K562 (cell line): Measurements from ENCODE around the gene DSCAM. TPM values are rescaled to one million over a fixed set of nuclear protein-coding genes. Genes with fewer than 3 reads are reported as not detected.

Experiments used
- ATAC-seq: fragments of 200-7000 bp; cut with Tn5 transposase; 3 replicates; pipeline ENCODE4 v1.9.1; 2020; ENCODE audit warnings: moderate library complexity
- BruUV-seq: library from RNA; stranded (reverse); fragments of 400-500 nt; replicated peaks from 2 replicates; lab custom pipeline; 2021; lab: Mats Ljungman, UMichigan
- CTCF ChIA-PET: fragments of 300-600 bp; formaldehyde crosslinking; extraction: SDS; loops from one replicate; lab custom pipeline; 2021; ENCODE audit warnings: low intra/inter-chr PET ratio; lab: Yijun Ruan, JAX
- POLR2A ChIA-PET: fragments of 300-600, 350-650 bp; sonication (Branson Sonifier 250); formaldehyde crosslinking; extraction: SDS; loops from one replicate; lab custom pipeline; 2021; ENCODE audit warnings: antibody characterized with exemption, inconsistent platforms; lab: Yijun Ruan, JAX
- DNase-seq, 4 experiments: peaks; one replicate each; pipeline versions ENCODE4 v3.0.0 to v3.0.0-alpha.2; 2011 to 2018; ENCODE audit warnings: low spot score in 3 of 4, mixed read lengths in 3 of 4; ENCODE audit errors: extremely low read depth in 1 of 4
- FAIRE-seq: peaks from 2 replicates; lab custom pipeline; 2011; peaks lifted over from hg19 to GRCh38; lab: Jason Lieb, UNC
- H2AFZ ChIP-seq: 2 replicates; pipeline ENCODE4 v1.6.0; 2011; ENCODE audit warnings: low read depth, low read length, control low read depth, inconsistent platforms
- H3K27ac ChIP-seq: fragments of 200-600 bp; 3 replicates; pipeline ENCODE4 v1.8.0; 2011; ENCODE audit warnings: low read depth, mild to moderate bottlenecking, control low read depth, inconsistent platforms, low read length, moderate library complexity, mixed read lengths; ENCODE audit errors: extremely low read depth
- H3K27me3 ChIP-seq, 2 experiments: fragments of 300-600 bp in 1 of 2; 2 replicates in 1 of 2; 3 replicates in 1 of 2; pipeline versions ENCODE4 v1.6.0 to v1.8.0; 2011; ENCODE audit warnings: inconsistent platforms in 2 of 2, low read length in 2 of 2, mild to moderate bottlenecking in 1 of 2, mixed read lengths in 1 of 2, moderate library complexity in 1 of 2; ENCODE audit not compliant: control insufficient read depth in 2 of 2, insufficient read depth in 2 of 2
- H3K36me3 ChIP-seq: fragments of 300-600 bp; 3 replicates; pipeline ENCODE4 v1.8.0; 2011; ENCODE audit warnings: mild to moderate bottlenecking, low read length, inconsistent platforms; ENCODE audit not compliant: control insufficient read depth, insufficient read depth
- H3K4me1 ChIP-seq, 2 experiments: fragments of 200-600 bp in 1 of 2; replicated peaks in 1 of 2; 2 replicates in 1 of 2; 3 replicates in 1 of 2; pipeline versions ENCODE4 v1.5.1 to v1.8.0; 2011; ENCODE audit warnings: inconsistent platforms in 2 of 2, low read length in 2 of 2, mild to moderate bottlenecking in 1 of 2, mixed read lengths in 1 of 2, moderate library complexity in 1 of 2; ENCODE audit not compliant: control insufficient read depth in 2 of 2, insufficient read depth in 2 of 2
- H3K4me2 ChIP-seq: 2 replicates; pipeline ENCODE4 v1.6.1; 2011; ENCODE audit warnings: low read length, control low read depth, inconsistent platforms, mixed read lengths; ENCODE audit not compliant: insufficient read depth
- H3K4me3 ChIP-seq: fragments of 200-600 bp; sonication (generic), shearing (Covaris generic); 2 replicates; pipeline ENCODE4 v1.5.1; 2016; ENCODE audit warnings: control low read depth, inconsistent platforms
- H3K79me2 ChIP-seq: fragments of 200-600 bp; 3 replicates; pipeline ENCODE4 v1.8.0; 2011; ENCODE audit warnings: low read length, inconsistent platforms; ENCODE audit not compliant: control insufficient read depth, insufficient read depth
- H3K9ac ChIP-seq, 2 experiments: 2 replicates each; pipeline versions ENCODE4 v1.6.0 to v1.6.1; 2011; ENCODE audit warnings: low read depth in 2 of 2, low read length in 2 of 2, control low read depth in 1 of 2, inconsistent platforms in 1 of 2, mild to moderate bottlenecking in 1 of 2, mixed read lengths in 1 of 2; ENCODE audit not compliant: insufficient read depth in 1 of 2
- H3K9me1 ChIP-seq: one replicate; pipeline ENCODE4 v1.6.0; 2011; ENCODE audit warnings: inconsistent platforms, mild to moderate bottlenecking, low read length, moderate library complexity; ENCODE audit not compliant: control insufficient read depth, insufficient read depth
- H3K9me3 ChIP-seq: replicated peaks from 2 replicates; pipeline ENCODE4 v1.5.1; 2011; ENCODE audit warnings: low read depth, low read length, inconsistent platforms; ENCODE audit not compliant: control insufficient read depth, insufficient read depth
- H4K20me1 ChIP-seq: replicated peaks from 2 replicates; pipeline ENCODE4 v1.6.1; 2011; ENCODE audit warnings: low read length, inconsistent platforms, mixed read lengths; ENCODE audit not compliant: control insufficient read depth, insufficient read depth
- CREBBP ChIP-seq: IDR thresholded peaks from one replicate; pipeline ENCODE4 v1.6.1; 2012; ENCODE audit warnings: low read depth, mild to moderate bottlenecking, control low read depth, inconsistent platforms, low read length
- CTCF ChIP-seq, 3 experiments: IDR thresholded peaks in 2 of 3; conservative IDR thresholded peaks in 1 of 3; 2 replicates each; pipeline ENCODE4 v1.5.1; 2011 to 2012; ENCODE audit warnings: low read length in 3 of 3, mild to moderate bottlenecking in 3 of 3, control low read depth in 2 of 3, improper control_type of control experiment in 1 of 3, inconsistent platforms in 1 of 3, low read depth in 1 of 3, mixed read lengths in 1 of 3, moderate library complexity in 1 of 3; ENCODE audit not compliant: insufficient read depth in 2 of 3
- ETV1 ChIP-seq: fragments of 450-650 bp; conservative IDR thresholded peaks from 2 replicates; pipeline ENCODE4 v1.6.1; 2016; ENCODE audit warnings: missing genetic modification characterization, control low read depth, low read depth, missing compliant biosample characterization
- HDAC8 ChIP-seq: fragments of 450-650 bp; IDR thresholded peaks from 2 replicates; pipeline ENCODE4 v1.6.1; 2016; ENCODE audit warnings: mild to moderate bottlenecking, missing genetic modification characterization, moderate library complexity, missing compliant biosample characterization
- SRSF9 ChIP-seq: fragments of 200-400 bp; formaldehyde crosslinking; IDR thresholded peaks from 2 replicates; pipeline ENCODE4 v1.6.1; 2017; ENCODE audit warnings: low read depth, low read length, borderline replicate concordance
- ZBTB49 ChIP-seq: sonication (generic); formaldehyde crosslinking; IDR thresholded peaks from 2 replicates; pipeline ENCODE4 v1.8.0; 2022; ENCODE audit warnings: missing genetic modification reagents, mild to moderate bottlenecking, borderline replicate concordance
- ZNF277 ChIP-seq: fragments of 250-450 bp; sonication (Bioruptor Pico); IDR thresholded peaks from 2 replicates; pipeline ENCODE4 v1.8.0; 2022; ENCODE audit warnings: inconsistent platforms, mild to moderate bottlenecking, moderate library complexity, borderline replicate concordance
- ZNF639 ChIP-seq, 2 experiments: fragments of 200-800 bp in 1 of 2; sonication (Bioruptor generic) in 1 of 2; sonication (generic) in 1 of 2; formaldehyde crosslinking in 1 of 2; IDR thresholded peaks in 1 of 2; conservative IDR thresholded peaks in 1 of 2; 2 replicates each; pipeline versions ENCODE4 v1.5.0 to v1.6.1; 2016 to 2020; ENCODE audit warnings: missing compliant biosample characterization in 1 of 2, missing genetic modification characterization in 1 of 2, missing genetic modification reagents in 1 of 2
- WGBS: fragments of 100-300 bp; shearing (Covaris generic); methylation state at CpG from one replicate; pipeline ENCODE4 v1.1.6; 2016; ENCODE audit warnings: low coverage, mixed read lengths; ENCODE audit not compliant: insufficient coverage; ENCODE audit errors: missing lambda C conversion rate; 5-methylcytosine and 5-hydroxymethylcytosine counted together
- in situ Hi-C: fragments of 300-500 bp; cut with MboI; formaldehyde crosslinking; loops from 4 replicates; pipeline ENCODE4 v1.15.0; 2018; ENCODE audit warnings: inconsistent platforms, mixed read lengths
- intact Hi-C: fragments of 100-400 bp; cut with micrococcal nuclease; formaldehyde crosslinking; loops from 2 replicates; pipeline ENCODE4 v1.14.2; 2022
- polyA plus RNA-seq, 8 experiments: library from polyadenylated mRNA; depleted of rRNA in 4 of 8; stranded (reverse) in 5 of 8; unstranded in 3 of 8; fragments of >200 nt; fragmentation: Nextera tagmentation in 2 of 8; fragmentation: Illumina TruSeq in 1 of 8; extraction: Ambion mirVana in 2 of 8; extraction: Trizol in 1 of 8; gene quantifications; 2 replicates each; pipeline versions ENCODE4 v1.2.1 to v1.2.3, GENCODE V29; 2011 to 2014; ENCODE audit warnings: inconsistent platforms in 1 of 8, missing spikeins in 1 of 8
- total RNA-seq, 7 experiments: library from RNA; depleted of rRNA in 6 of 7; stranded (reverse); fragments of >200 nt in 6 of 7; fragmentation: Illumina TruSeq in 2 of 7; extraction: Trizol in 2 of 7; gene quantifications; 2 replicates each; pipeline versions ENCODE4 v1.2.1 to v1.2.3, GENCODE V29; 2011 to 2021; ENCODE audit warnings: low replicate concordance in 1 of 7

The DSCAM gene
- total and polyA plus RNA-seq, 9 of the 15 experiments (the other 6 are each of a cell fraction or from before 2014, with no cell fraction given), result not detected

- TF ChIP-seq ZNF277 (no peak), ZNF639 (CRISPR knock-in tag; conservative IDR thresholded peaks at IDR 0.05 in 1 of 2, IDR thresholded peaks at IDR 0.05 in 1 of 2) (no peak), ETV1 (tag) (no peak), ZBTB49 (CRISPR knock-in tag) (no peak)
Measured at GRCh38 chr21:40516335-40516734, 330.6 kb downstream of the DSCAM start (continued).

- DNase-seq (peak; percentile 41 to 52 (median 50)), ATAC-seq (no peak), FAIRE-seq (peak; percentile 65)
- Histone ChIP-seq H3K27me3 (no peaks in the 10 kb centered on the region), H3K79me2 (no peaks in the 10 kb centered on the region), H4K20me1 (no peaks in the 10 kb centered on the region), H3K9me3 (no peaks in the 10 kb centered on the region), H3K4me2 (no peak overlapping the region), H3K4me1 (no peaks in the 10 kb centered on the region), H3K9ac (no peak overlapping the region), H3K4me3 (no peak overlapping the region), H3K9me1 (no peaks in the 10 kb centered on the region), H3K27ac (no peak overlapping the region), H3K36me3 (no peaks in the 10 kb centered on the region), H2AFZ (no peak overlapping the region)
- ChIA-PET POLR2A (no interaction called here), CTCF (no interaction called here)
- intact Hi-C loops (no loop called here), in situ Hi-C loops (no loop called here)
- 3% methylated on average over 11 of the region's 11 CpGs for WGBS
- BruUV-seq, result no TSS peak
- TF ChIP-seq SRSF9 (no peak), HDAC8 (tag) (no peak), CREBBP (no peak), CTCF (IDR thresholded peaks at IDR 0.05 in 2 of 3, conservative IDR thresholded peaks at IDR 0.05 in 1 of 3; ENCODE audit: insufficient read depth in 2 of 3, low read depth in 1 of 3, low read length in 3 of 3) (peak; percentile 47 to 75 (median 51); a peak in 5 of 6 replicates)
Measured at GRCh38 chr21:40512590-40512989, 334.4 kb downstream of the DSCAM start.
